ENCODE measurements around the gene SATB2. TPM values are rescaled to one million over a fixed set of nuclear protein-coding genes. Genes with fewer than 3 reads are reported as not detected.

The SATB2 gene
- total RNA-seq, 1 donor from 2014 or later: 5.0 TPM

DNA sequence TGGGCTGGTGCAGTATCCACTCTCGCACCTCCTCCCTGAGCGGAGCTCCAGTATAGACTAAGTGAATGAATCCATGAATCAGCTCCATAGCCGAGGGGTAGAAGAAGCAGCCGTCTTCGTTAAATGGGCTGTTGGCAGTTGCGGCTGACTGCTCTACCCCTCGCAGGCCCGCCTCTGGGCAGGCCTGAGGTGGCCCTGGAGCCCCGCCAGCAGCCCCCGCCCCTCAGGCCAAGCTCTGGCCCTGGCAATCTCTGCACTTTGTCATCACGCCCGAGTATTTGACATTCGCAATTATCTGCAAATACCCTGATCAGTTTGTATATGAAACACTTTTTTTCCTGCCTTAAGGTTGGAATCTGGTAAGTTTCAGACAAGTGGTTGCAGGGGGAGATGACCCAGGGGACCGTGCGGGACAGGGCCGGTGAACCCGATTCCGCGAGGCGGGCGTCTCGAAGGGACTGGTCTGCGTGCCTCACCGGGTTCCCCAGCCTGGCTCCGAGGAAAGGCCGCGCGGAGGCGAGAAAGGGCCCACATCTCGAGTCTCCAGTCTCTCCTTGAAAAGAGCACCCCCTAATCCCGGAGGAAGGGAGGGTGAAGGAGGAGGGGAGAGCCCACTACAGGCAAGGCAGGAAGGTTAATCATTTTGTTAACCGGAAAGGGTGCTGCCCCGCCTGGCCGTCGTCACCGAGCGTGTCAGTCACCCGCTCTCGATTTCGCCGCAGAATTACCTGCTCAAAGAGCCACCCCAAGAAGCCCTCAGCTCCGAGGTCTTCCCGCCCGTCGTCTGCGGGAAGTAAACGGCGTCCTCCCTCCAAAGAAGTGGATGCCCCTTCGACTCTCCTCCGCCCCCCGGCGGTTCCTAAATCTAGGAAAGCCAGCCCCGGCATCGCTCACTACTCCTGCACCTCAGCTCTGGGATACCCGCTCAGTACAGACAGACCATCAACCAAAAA lies 11.1 kb upstream of the SATB2 start:
- H3K9me3 ChIP-seq: no peaks in the 10 kb centered on the region
- no peaks in the 10 kb centered on the region for H3K36me3 ChIP-seq
- no peak for ATAC-seq
- H3K4me3 ChIP-seq: no peak overlapping the region
- DNase-seq: no peak
- peaks cover 33% of the 10 kb centered on the region for H3K4me1 ChIP-seq
- intact Hi-C loops (cut with DNase I): no loop called here
- TF ChIP-seq, protein P1, sequence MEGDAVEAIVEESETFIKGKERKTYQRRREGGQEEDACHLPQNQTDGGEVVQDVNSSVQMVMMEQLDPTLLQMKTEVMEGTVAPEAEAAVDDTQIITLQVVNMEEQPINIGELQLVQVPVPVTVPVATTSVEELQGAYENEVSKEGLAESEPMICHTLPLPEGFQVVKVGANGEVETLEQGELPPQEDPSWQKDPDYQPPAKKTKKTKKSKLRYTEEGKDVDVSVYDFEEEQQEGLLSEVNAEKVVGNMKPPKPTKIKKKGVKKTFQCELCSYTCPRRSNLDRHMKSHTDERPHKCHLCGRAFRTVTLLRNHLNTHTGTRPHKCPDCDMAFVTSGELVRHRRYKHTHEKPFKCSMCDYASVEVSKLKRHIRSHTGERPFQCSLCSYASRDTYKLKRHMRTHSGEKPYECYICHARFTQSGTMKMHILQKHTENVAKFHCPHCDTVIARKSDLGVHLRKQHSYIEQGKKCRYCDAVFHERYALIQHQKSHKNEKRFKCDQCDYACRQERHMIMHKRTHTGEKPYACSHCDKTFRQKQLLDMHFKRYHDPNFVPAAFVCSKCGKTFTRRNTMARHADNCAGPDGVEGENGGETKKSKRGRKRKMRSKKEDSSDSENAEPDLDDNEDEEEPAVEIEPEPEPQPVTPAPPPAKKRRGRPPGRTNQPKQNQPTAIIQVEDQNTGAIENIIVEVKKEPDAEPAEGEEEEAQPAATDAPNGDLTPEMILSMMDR (IDR thresholded peaks at IDR 0.05): no peak
- H3K27ac ChIP-seq: no peak overlapping the region
- H3K27me3 ChIP-seq (ENCODE audit: low read depth): peaks cover 99% of the 10 kb centered on the region

DNA sequence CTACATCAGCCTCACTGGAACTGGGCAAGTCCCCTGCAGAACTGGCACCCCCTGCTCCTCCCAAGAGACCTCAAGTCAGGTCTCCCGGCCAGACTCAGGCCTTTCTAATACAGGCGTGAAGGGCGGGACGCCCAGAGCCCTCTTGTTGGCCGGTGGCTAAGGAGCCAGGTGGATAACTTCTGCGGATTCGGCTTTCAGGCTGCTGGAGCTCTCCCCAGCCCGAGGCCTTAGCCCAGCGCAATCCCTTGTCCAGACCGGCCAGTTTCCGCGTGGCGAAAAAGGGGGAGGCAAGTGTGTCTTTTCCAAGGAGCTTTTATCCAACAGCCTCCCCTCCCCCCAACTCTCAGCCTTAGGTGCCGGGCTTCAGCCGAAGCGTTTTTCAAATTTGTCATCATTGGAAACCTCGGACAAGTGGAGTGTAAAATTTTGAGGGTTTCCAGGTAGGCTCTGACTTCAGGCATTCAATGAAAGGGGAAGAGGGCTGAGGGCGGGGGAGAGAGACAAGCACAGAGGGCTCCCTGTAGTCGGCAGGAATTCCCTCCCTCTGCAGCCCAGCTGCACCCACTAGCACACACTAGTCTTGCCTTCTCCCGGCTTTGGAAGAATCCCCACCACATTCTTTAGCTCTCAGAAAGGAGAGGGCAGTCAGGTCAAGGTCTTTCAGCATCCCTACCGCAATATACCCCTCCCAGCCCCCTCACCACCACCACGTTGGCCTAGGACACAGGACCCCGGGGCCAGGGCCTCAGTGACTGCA lies 9.5 kb upstream of the SATB2 start:
- ATAC-seq (no peak), DNase-seq (no peak)
- TF ChIP-seq, protein P1 (IDR thresholded peaks at IDR 0.05): no peak
- H3K4me3 ChIP-seq: no peak overlapping the region
- no peaks in the 10 kb centered on the region for H3K9me3 ChIP-seq
- peaks cover 46% of the 10 kb centered on the region for H3K4me1 ChIP-seq
- H3K27ac ChIP-seq: no peak overlapping the region
- peaks cover 100% of the 10 kb centered on the region for H3K27me3 ChIP-seq (ENCODE audit: low read depth)
- intact Hi-C loops (cut with DNase I): no loop called here
- no peaks in the 10 kb centered on the region for H3K36me3 ChIP-seq

DNA sequence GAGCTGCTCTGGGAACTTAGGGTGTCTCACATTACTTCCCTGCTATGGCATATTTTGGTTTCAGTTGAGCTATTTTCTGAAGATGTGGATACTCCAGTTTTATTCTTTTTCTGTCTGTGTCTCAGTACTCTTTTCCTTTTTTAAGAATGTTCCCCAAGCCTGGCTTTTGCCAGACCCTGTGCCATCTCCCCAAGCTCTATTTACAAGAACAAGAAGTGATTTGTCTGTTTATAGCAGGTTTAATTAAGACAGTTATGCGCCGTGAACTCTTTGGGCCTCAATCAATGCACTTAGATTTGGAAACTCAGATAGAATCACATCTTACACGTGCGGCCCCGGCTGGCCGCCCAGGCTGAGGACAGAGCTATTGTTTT lies 8.9 kb upstream of the SATB2 start:
- intact Hi-C loops (cut with DNase I): no loop called here
- Histone ChIP-seq H3K27me3 (ENCODE audit: low read depth) (peaks cover 100% of the 10 kb centered on the region), H3K4me3 (no peak overlapping the region), H3K36me3 (no peaks in the 10 kb centered on the region), H3K27ac (no peak overlapping the region), H3K9me3 (no peaks in the 10 kb centered on the region), H3K4me1 (peaks cover 46% of the 10 kb centered on the region)
- TF ChIP-seq, protein P1 (IDR thresholded peaks at IDR 0.05): no peak
- no peak for ATAC-seq
- DNase-seq: no peak

DNA sequence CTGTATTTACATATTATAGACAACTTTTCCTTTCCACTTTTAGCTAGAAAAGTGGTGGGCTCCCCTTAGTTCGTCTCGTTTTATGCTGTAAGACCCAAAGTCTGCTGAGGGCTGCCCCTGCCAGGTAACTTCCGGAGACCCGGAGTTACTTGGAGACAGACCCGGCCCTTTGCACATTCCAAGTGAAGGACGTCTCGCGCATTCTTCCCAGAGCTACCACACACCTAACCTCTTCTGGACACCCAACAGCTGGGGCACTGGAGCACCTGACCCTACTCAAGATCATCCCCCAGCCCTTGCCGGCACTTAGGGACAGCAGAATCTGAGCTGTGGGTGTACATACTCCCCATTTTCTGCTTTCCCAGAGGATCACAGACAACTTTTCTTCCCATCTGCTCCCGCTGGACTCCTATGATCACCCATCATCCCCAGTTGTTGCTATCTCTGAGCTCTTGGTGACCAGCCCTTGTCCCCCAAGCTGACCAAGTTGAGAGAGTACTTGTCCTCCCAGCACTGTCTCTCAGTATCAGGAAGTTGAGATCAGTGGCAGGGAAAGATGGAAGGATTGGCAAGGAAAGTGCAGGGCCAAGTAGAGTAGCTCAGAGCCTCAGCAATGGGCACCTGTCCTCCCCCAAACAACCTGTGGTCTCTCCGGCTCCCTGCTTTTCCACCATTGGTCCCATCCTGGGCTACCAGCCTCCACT lies 8.4 kb upstream of the SATB2 start:
- H3K36me3 ChIP-seq: no peaks in the 10 kb centered on the region
- TF ChIP-seq, protein P1 (IDR thresholded peaks at IDR 0.05): no peak
- H3K4me3 ChIP-seq: no peak overlapping the region
- no peaks in the 10 kb centered on the region for H3K9me3 ChIP-seq
- ATAC-seq (no peak), DNase-seq (no peak)
- H3K27me3 ChIP-seq (ENCODE audit: low read depth): peaks cover 100% of the 10 kb centered on the region
- H3K27ac ChIP-seq: no peak overlapping the region
- peaks cover 41% of the 10 kb centered on the region for H3K4me1 ChIP-seq
- intact Hi-C loops (cut with DNase I): no loop called here

DNA sequence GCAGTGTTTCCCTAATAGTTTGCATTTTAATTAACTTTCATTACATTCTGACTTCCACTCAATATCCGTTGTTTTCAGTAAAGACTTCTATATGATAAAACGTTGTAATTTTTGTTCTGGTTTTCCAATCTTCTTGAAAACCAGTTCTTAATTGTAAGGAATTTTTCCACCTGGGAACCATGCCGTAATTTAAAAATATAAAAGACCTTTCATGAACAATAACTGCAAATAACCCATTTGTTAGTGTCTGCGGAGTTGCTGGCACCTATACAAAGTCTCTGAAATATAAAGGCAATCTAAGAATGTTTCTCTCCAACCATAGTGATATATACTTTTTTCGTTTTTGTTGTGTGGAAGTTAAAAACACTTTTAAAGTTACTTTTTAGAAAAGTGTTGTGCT lies 7.7 kb upstream of the SATB2 start:
- DNase-seq (no peak), ATAC-seq (no peak)
- no peak overlapping the region for H3K4me3 ChIP-seq
- peaks cover 100% of the 10 kb centered on the region for H3K27me3 ChIP-seq (ENCODE audit: low read depth)
- intact Hi-C loops (cut with DNase I): no loop called here
- TF ChIP-seq, protein P1 (IDR thresholded peaks at IDR 0.05): no peak
- H3K4me1 ChIP-seq: peaks cover 34% of the 10 kb centered on the region
- no peaks in the 10 kb centered on the region for H3K9me3 ChIP-seq
- H3K36me3 ChIP-seq: no peaks in the 10 kb centered on the region
- no peak overlapping the region for H3K27ac ChIP-seq
